ENCODE data around the gene FXYD4.
"Not testable (repeated sequence)": the region's sequence is repeated elsewhere in the genome, so short reads cannot be mapped to it uniquely, and the experiment has no call there.

- TF ChIP-seq JUNB (IDR thresholded peaks at IDR 0.05; ENCODE audit: unreplicated experiment); CTCF (conservative IDR thresholded peaks at IDR 0.05; ENCODE audit: low read depth in 2 of 2); EZH2 (IDR thresholded peaks at IDR 0.05; ENCODE audit: low read depth, unreplicated experiment); POLR2AphosphoS5 (IDR thresholded peaks at IDR 0.05; ENCODE audit: low read depth); REST (IDR thresholded peaks at IDR 0.05; ENCODE audit: unreplicated experiment); CREB1 (CRISPR knock-in tag; IDR thresholded peaks at IDR 0.05; ENCODE audit: low read depth); EZH2phosphoT487 (IDR thresholded peaks at IDR 0.05; ENCODE audit: unreplicated experiment); STAT1 (IDR thresholded peaks at IDR 0.05; ENCODE audit: unreplicated experiment); NANOG (IDR thresholded peaks at IDR 0.05; ENCODE audit: borderline replicate concordance); ZNF331 (CRISPR knock-in tag; IDR thresholded peaks at IDR 0.05; ENCODE audit: low read depth); ZNF114 (CRISPR knock-in tag; IDR thresholded peaks at IDR 0.05); ETS1 (IDR thresholded peaks at IDR 0.05); ZNF462 (CRISPR knock-in tag; IDR thresholded peaks at IDR 0.05): not testable (repeated sequence)
Observed at GRCh38 chr10:43330824-43331127, 40.7 kb upstream of the FXYD4 start.
